Fibroblast of gingiva (primary cell): Measurements from ENCODE around the gene SBF2.
A peak's percentile ranks its signal among the peaks of the same experiment; 100 is the strongest.

Experiments
- DNase-seq: peaks from one replicate; pipeline ENCODE4 v3.0.0-alpha.2; 2011; ENCODE audit warnings: low read depth

Gene SBF2

GRCh38 chr11:9896902-9897301 is 397.1 kb downstream of the SBF2 start:
- no peak for DNase-seq

GRCh38 chr11:9895006-9895405 is 399.0 kb downstream of the SBF2 start:
- DNase-seq, result no peak

GRCh38 chr11:9893474-9893873 is 400.5 kb downstream of the SBF2 start:
- DNase-seq, result no peak

GRCh38 chr11:9888938-9889337 is 405.1 kb downstream of the SBF2 start:
- DNase-seq, result no peak

GRCh38 chr11:9887472-9887871 is 406.5 kb downstream of the SBF2 start:
- no peak for DNase-seq

GRCh38 chr11:9886595-9886994 is 407.4 kb downstream of the SBF2 start:
- DNase-seq, result no peak

- peak; percentile 54 for DNase-seq
These were observed 409.4 kb downstream of the SBF2 start for GRCh38 chr11:9884601-9885000.

GRCh38 chr11:9880657-9881056 is 413.4 kb downstream of the SBF2 start:
- DNase-seq, result no peak

- DNase-seq, result no peak
These were observed 415.1 kb downstream of the SBF2 start for GRCh38 chr11:9878936-9879335.

GRCh38 chr11:9876331-9876730 is 417.7 kb downstream of the SBF2 start:
- DNase-seq, result no peak

- DNase-seq, result no peak
These were observed 418.2 kb downstream of the SBF2 start for GRCh38 chr11:9875862-9876261.

- DNase-seq, result no peak
These were observed 418.6 kb downstream of the SBF2 start for GRCh38 chr11:9875399-9875798.

GRCh38 chr11:9874466-9874865 is 419.6 kb downstream of the SBF2 start:
- no peak for DNase-seq

- DNase-seq, result no peak
These were observed 425.4 kb downstream of the SBF2 start for GRCh38 chr11:9868641-9869040.

- no peak for DNase-seq
These were observed 431.0 kb downstream of the SBF2 start for GRCh38 chr11:9862981-9863380.

GRCh38 chr11:9861860-9862725 is 431.9 kb downstream of the SBF2 start:
- DNase-seq, result peak; percentile 72

GRCh38 chr11:9859554-9860305 is 434.3 kb downstream of the SBF2 start:
- peak; percentile 40 for DNase-seq

- DNase-seq, result no peak
These were observed 435.2 kb downstream of the SBF2 start for GRCh38 chr11:9858822-9859221.

- no peak for DNase-seq
These were observed 435.8 kb downstream of the SBF2 start for GRCh38 chr11:9858218-9858617.

- DNase-seq, result peak; percentile 27
These were observed 438.3 kb downstream of the SBF2 start for GRCh38 chr11:9855579-9856287.

- peak; percentile 27 for DNase-seq
These were observed 440.0 kb downstream of the SBF2 start for GRCh38 chr11:9853929-9854552.

GRCh38 chr11:9852465-9852864 is 441.6 kb downstream of the SBF2 start:
- DNase-seq, result no peak
